Keratinocyte (primary cell): Measurements from ENCODE around the gene ASCC3. TPM values are rescaled to one million over a fixed set of nuclear protein-coding genes. Genes with fewer than 3 reads are reported as not detected.
A peak's percentile ranks its signal among the peaks of the same experiment; 100 is the strongest.

ENCODE experiments used
- DNase-seq: peaks from one replicate; pipeline ENCODE4 v3.0.0-alpha.2; 2011; ENCODE audit warnings: low read depth, missing footprints, low spot score
- FAIRE-seq: peaks from 2 replicates; lab custom pipeline; 2011; peaks lifted over from hg19 to GRCh38; lab: Jason Lieb, UNC
- H2AFZ ChIP-seq: 2 replicates; pipeline ENCODE4 v1.6.0; 2012; ENCODE audit warnings: low read length, control low read depth, inconsistent platforms; ENCODE audit not compliant: control insufficient read depth
- H3K27ac ChIP-seq: 2 replicates; pipeline ENCODE4 v1.5.1; 2011; ENCODE audit warnings: low read length; ENCODE audit not compliant: control insufficient read depth, insufficient read depth
- H3K27me3 ChIP-seq: 3 replicates; pipeline ENCODE4 v1.6.0; 2011; ENCODE audit warnings: low read length; ENCODE audit not compliant: control insufficient read depth, insufficient read depth; ENCODE audit errors: extremely low read depth
- H3K36me3 ChIP-seq, 2 experiments: 2 replicates in 1 of 2; 3 replicates in 1 of 2; pipeline ENCODE4 v1.5.1; 2011; ENCODE audit warnings: low read length in 2 of 2, mild to moderate bottlenecking in 1 of 2; ENCODE audit not compliant: control insufficient read depth in 2 of 2, insufficient read depth in 2 of 2; ENCODE audit errors: extremely low read depth in 1 of 2
- H3K4me1 ChIP-seq: 3 replicates; pipeline ENCODE4 v1.5.1; 2011; ENCODE audit warnings: low read length; ENCODE audit not compliant: control insufficient read depth, insufficient read depth; ENCODE audit errors: extremely low read depth
- H3K4me2 ChIP-seq: 3 replicates; pipeline ENCODE4 v1.6.0; 2011; ENCODE audit warnings: low read depth, low read length; ENCODE audit not compliant: control insufficient read depth, insufficient read depth; ENCODE audit errors: extremely low read depth
- H3K4me3 ChIP-seq, 3 experiments: fragments of 200-600 bp in 1 of 3; sonication (generic) in 1 of 3; 2 replicates in 2 of 3; 3 replicates in 1 of 3; pipeline ENCODE4 v1.5.1; 2011 to 2016; ENCODE audit warnings: low read length in 3 of 3, mild to moderate bottlenecking in 3 of 3, control low read depth in 2 of 3, inconsistent platforms in 1 of 3, low read depth in 1 of 3, mixed read lengths in 1 of 3, mixed run types in 1 of 3, moderate library complexity in 1 of 3; ENCODE audit not compliant: control insufficient read depth in 2 of 3, insufficient read depth in 2 of 3; ENCODE audit errors: extremely low read depth in 1 of 3
- H3K79me2 ChIP-seq: 2 replicates; pipeline ENCODE4 v1.6.0; 2012; ENCODE audit warnings: low read length; ENCODE audit not compliant: control insufficient read depth, insufficient read depth
- H3K9ac ChIP-seq: 3 replicates; pipeline ENCODE4 v1.6.0; 2011; ENCODE audit warnings: low read length; ENCODE audit not compliant: control insufficient read depth, insufficient read depth; ENCODE audit errors: extremely low read depth
- H3K9me1 ChIP-seq: 3 replicates; pipeline ENCODE4 v1.6.0; 2011; ENCODE audit warnings: low read length; ENCODE audit not compliant: control insufficient read depth, insufficient read depth; ENCODE audit errors: extremely low read depth
- H3K9me3 ChIP-seq: 2 replicates; pipeline ENCODE4 v1.5.1; 2012; ENCODE audit warnings: low read depth, low read length; ENCODE audit not compliant: control insufficient read depth
- H4K20me1 ChIP-seq: 3 replicates; pipeline ENCODE4 v1.6.0; 2011; ENCODE audit warnings: low read length; ENCODE audit not compliant: control insufficient read depth, insufficient read depth; ENCODE audit errors: extremely low read depth
- CTCF ChIP-seq, 3 experiments: IDR thresholded peaks in 1 of 3; conservative IDR thresholded peaks in 1 of 3; optimal IDR thresholded peaks in 1 of 3; 2 replicates in 2 of 3; 3 replicates in 1 of 3; pipeline versions ENCODE3 to v1.5.1; 2011; ENCODE audit warnings: low read length in 3 of 3, mild to moderate bottlenecking in 3 of 3, moderate library complexity in 2 of 3, control low read depth in 1 of 3, inconsistent platforms in 1 of 3; ENCODE audit not compliant: insufficient read depth in 2 of 3; ENCODE audit errors: extremely low read depth in 1 of 3
- EZH2 ChIP-seq: IDR thresholded peaks from one replicate; pipeline ENCODE4 v1.6.1; 2012; ENCODE audit warnings: inconsistent platforms, mild to moderate bottlenecking, low read length, moderate library complexity
- dilution Hi-C: fragments of 300-500 bp; cut with MboI; formaldehyde crosslinking; loops from one replicate; pipeline ENCODE4 v1.7.0; 2020; ENCODE audit warnings: low sequenced_read_pairs; ENCODE audit not compliant: extremely low pct_ligation_motif_present
- polyA plus RNA-seq, 5 experiments: library from polyadenylated mRNA; depleted of rRNA in 3 of 5; stranded (reverse) in 3 of 5; stranded (forward) in 1 of 5; unstranded in 1 of 5; fragments of >200 nt; gene quantifications; 1 replicate in 1 of 5; 2 replicates in 3 of 5; 3 replicates in 1 of 5; pipeline versions ENCODE4 v1.2.1 to v1.2.3, GENCODE V29; 2011 to 2012; ENCODE audit warnings: missing spikeins in 2 of 5, low read depth in 1 of 5, low replicate concordance in 1 of 5

Gene ASCC3
- polyA plus RNA-seq, 1 donor (not counting 4 experiments of a cell fraction or from before 2014, with no cell fraction given) = 58.6 TPM

DNA sequence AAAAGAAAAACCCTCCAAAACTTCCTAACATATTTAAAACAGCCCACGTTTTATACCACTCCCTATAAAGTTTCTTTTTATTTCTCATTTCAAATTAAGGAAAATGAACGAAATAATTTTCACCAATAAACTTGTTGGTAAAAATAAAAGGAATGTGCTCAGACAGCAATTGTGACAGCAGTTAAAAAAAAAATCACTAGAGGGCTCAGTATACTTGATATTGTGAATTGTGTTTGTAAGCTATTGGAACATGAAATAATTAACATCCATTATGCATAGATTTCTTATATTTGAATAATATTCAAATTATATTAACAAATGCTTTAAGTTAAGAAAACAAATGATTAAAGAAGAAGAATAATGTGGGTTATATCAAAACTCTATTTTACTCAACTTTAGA lies 105.5 kb downstream of the ASCC3 start:
- no peak for TF ChIP-seq EZH2
- TF ChIP-seq CTCF (optimal IDR thresholded peaks at IDR 0.05 in 1 of 3, IDR thresholded peaks at IDR 0.05 in 1 of 3, conservative IDR thresholded peaks at IDR 0.05 in 1 of 3; ENCODE audit: extremely low read depth in 1 of 3, insufficient read depth in 2 of 3, low read length in 3 of 3) = no peak
- no peaks in the 10 kb centered on the region for H4K20me1 ChIP-seq
- dilution Hi-C loops = no loop called here
- no peak overlapping the region for H3K27ac ChIP-seq
- no peaks in the 10 kb centered on the region for H3K79me2 ChIP-seq
- H3K9ac ChIP-seq = no peak overlapping the region
- FAIRE-seq (no peak), DNase-seq (no peak)
- H2AFZ ChIP-seq = no peak overlapping the region
- H3K27me3 ChIP-seq = no peaks in the 10 kb centered on the region
- H3K4me2 ChIP-seq = no peak overlapping the region
- no peak overlapping the region for H3K4me3 ChIP-seq
- no peaks in the 10 kb centered on the region for H3K36me3 ChIP-seq
- H3K9me1 ChIP-seq = no peaks in the 10 kb centered on the region
- H3K4me1 ChIP-seq = peaks cover 7% of the 10 kb centered on the region
- no peaks in the 10 kb centered on the region for H3K9me3 ChIP-seq

- TF ChIP-seq EZH2 = no peak
- no peak for TF ChIP-seq CTCF (optimal IDR thresholded peaks at IDR 0.05 in 1 of 3, IDR thresholded peaks at IDR 0.05 in 1 of 3, conservative IDR thresholded peaks at IDR 0.05 in 1 of 3; ENCODE audit: extremely low read depth in 1 of 3, insufficient read depth in 2 of 3, low read length in 3 of 3)
- dilution Hi-C loops = no loop called here
- H3K9me1 ChIP-seq = no peaks in the 10 kb centered on the region
- no peaks in the 10 kb centered on the region for H3K36me3 ChIP-seq
- no peaks in the 10 kb centered on the region for H4K20me1 ChIP-seq
- peak overlapping the region; percentile 23 for H3K4me2 ChIP-seq
- H3K4me1 ChIP-seq = peaks cover 7% of the 10 kb centered on the region
- H3K9me3 ChIP-seq = no peaks in the 10 kb centered on the region
- H3K9ac ChIP-seq = no peak overlapping the region
- no peaks in the 10 kb centered on the region for H3K27me3 ChIP-seq
- H3K4me3 ChIP-seq = no peak overlapping the region
- FAIRE-seq = peak; percentile 9
- H2AFZ ChIP-seq = no peak overlapping the region
- H3K79me2 ChIP-seq = no peaks in the 10 kb centered on the region
- H3K27ac ChIP-seq = no peak overlapping the region
- DNase-seq = no peak
Observed at GRCh38 chr6:100774681-100775080, 106.4 kb downstream of the ASCC3 start.
